ENCODE data around the gene KCNK17.

KCNK17 gene

GRCh38 chr6:39348740-39349139 is 34.5 kb upstream of the KCNK17 start:
- peaks cover 7% of the 10 kb centered on the region; the same call in 1 of the 2 replicates for H3K9me3 ChIP-seq

GRCh38 chr6:39347906-39348585 is 33.8 kb upstream of the KCNK17 start:
- H3K9ac ChIP-seq = no peak overlapping the region
- no peaks in the 10 kb centered on the region for H3K36me3 ChIP-seq
- H3K4me3 ChIP-seq = no peak overlapping the region
- TF ChIP-seq Cebpa-rat (IDR thresholded peaks at IDR 0.05) = no peak
- H3K27me3 ChIP-seq = no peaks in the 10 kb centered on the region
- 0 out of 2 replicates have a peak overlapping the region, but pooled peaks have one; percentile 31 for H3K27ac ChIP-seq
- H3K4me1 ChIP-seq = peaks cover 79% of the 10 kb centered on the region
- H3K9me3 ChIP-seq = peaks cover 9% of the 10 kb centered on the region; the same call in 1 of the 2 replicates
- H4K20me1 ChIP-seq = no peaks in the 10 kb centered on the region
- H3K4me2 ChIP-seq = peak overlapping the region; percentile 68

More at GRCh38 chr6:39348740-39349139, 34.5 kb upstream of the KCNK17 start:
- Histone ChIP-seq H3K27me3 (no peaks in the 10 kb centered on the region), H3K4me1 (peaks cover 72% of the 10 kb centered on the region), H3K9ac (no peak overlapping the region), H3K4me2 (no peak overlapping the region), H3K4me3 (no peak overlapping the region), H3K36me3 (no peaks in the 10 kb centered on the region), H3K27ac (no peak overlapping the region), H4K20me1 (no peaks in the 10 kb centered on the region)
- TF ChIP-seq Cebpa-rat (IDR thresholded peaks at IDR 0.05) = no peak

GRCh38 chr6:39347206-39347605 is 33.0 kb upstream of the KCNK17 start:
- Histone ChIP-seq H3K27me3 (no peaks in the 10 kb centered on the region), H3K4me3 (no peak overlapping the region), H3K9ac (no peak overlapping the region), H3K9me3 (peaks cover 9% of the 10 kb centered on the region; the same call in 1 of the 2 replicates), H4K20me1 (no peaks in the 10 kb centered on the region), H3K4me1 (peaks cover 83% of the 10 kb centered on the region), H3K4me2 (peak overlapping the region; percentile 68), H3K27ac (peak overlapping the region; percentile 31; the same call in 1 of the 2 replicates), H3K36me3 (no peaks in the 10 kb centered on the region)
- TF ChIP-seq Cebpa-rat (IDR thresholded peaks at IDR 0.05) = no peak

GRCh38 chr6:39344821-39345280 is 30.6 kb upstream of the KCNK17 start:
- Histone ChIP-seq H3K27me3 (no peaks in the 10 kb centered on the region), H3K9ac (no peak overlapping the region)

GRCh38 chr6:39343396-39343870 is 29.2 kb upstream of the KCNK17 start:
- Histone ChIP-seq H4K20me1 (no peaks in the 10 kb centered on the region), H3K27ac (peak overlapping the region; percentile 96), H3K9ac (peak overlapping the region; percentile 81), H3K9me3 (peaks cover 9% of the 10 kb centered on the region; the same call in 1 of the 2 replicates), H3K4me3 (0 out of 2 replicates have a peak overlapping the region, but pooled peaks have one; percentile 5), H3K4me2 (peak overlapping the region; percentile 86), H3K36me3 (no peaks in the 10 kb centered on the region), H3K4me1 (peaks cover 97% of the 10 kb centered on the region), H3K27me3 (no peaks in the 10 kb centered on the region)
- no peak for TF ChIP-seq Cebpa-rat (IDR thresholded peaks at IDR 0.05)

More at GRCh38 chr6:39344821-39345280, 30.6 kb upstream of the KCNK17 start:
- Histone ChIP-seq H3K36me3 (no peaks in the 10 kb centered on the region), H4K20me1 (no peaks in the 10 kb centered on the region), H3K4me3 (no peak overlapping the region), H3K9me3 (peaks cover 9% of the 10 kb centered on the region; the same call in 1 of the 2 replicates), H3K4me2 (no peak overlapping the region), H3K4me1 (peaks cover 83% of the 10 kb centered on the region), H3K27ac (0 out of 2 replicates have a peak overlapping the region, but pooled peaks have one; percentile 96)
- no peak for TF ChIP-seq Cebpa-rat (IDR thresholded peaks at IDR 0.05)

GRCh38 chr6:39342692-39343395 is 28.6 kb upstream of the KCNK17 start:
- 0 out of 2 replicates have a peak overlapping the region, but pooled peaks have one; percentile 5 for H3K4me3 ChIP-seq
- H3K4me2 ChIP-seq = peak overlapping the region; percentile 86
- no peaks in the 10 kb centered on the region for H3K27me3 ChIP-seq
- H3K4me1 ChIP-seq = peaks cover 97% of the 10 kb centered on the region
- H3K27ac ChIP-seq = peak overlapping the region; percentile 96
- H4K20me1 ChIP-seq = no peaks in the 10 kb centered on the region
- peak overlapping the region; percentile 81 for H3K9ac ChIP-seq
- H3K9me3 ChIP-seq = peaks cover 9% of the 10 kb centered on the region; the same call in 1 of the 2 replicates
- TF ChIP-seq Cebpa-rat (IDR thresholded peaks at IDR 0.05) = no peak
- H3K36me3 ChIP-seq = no peaks in the 10 kb centered on the region

GRCh38 chr6:39341937-39342336 is 27.7 kb upstream of the KCNK17 start:
- Histone ChIP-seq H3K36me3 (no peaks in the 10 kb centered on the region), H3K27ac (peak overlapping the region; percentile 96)
- TF ChIP-seq Cebpa-rat (IDR thresholded peaks at IDR 0.05) = no peak

GRCh38 chr6:39341352-39341751 is 27.1 kb upstream of the KCNK17 start:
- no peak for TF ChIP-seq Cebpa-rat (IDR thresholded peaks at IDR 0.05)
- Histone ChIP-seq H3K27ac (no peak overlapping the region), H4K20me1 (no peaks in the 10 kb centered on the region), H3K4me2 (peak overlapping the region; percentile 86), H3K36me3 (no peaks in the 10 kb centered on the region), H3K9me3 (peaks cover 9% of the 10 kb centered on the region; the same call in 1 of the 2 replicates), H3K27me3 (no peaks in the 10 kb centered on the region), H3K4me1 (peaks cover 95% of the 10 kb centered on the region), H3K9ac (no peak overlapping the region; the same call in 1 of the 2 replicates), H3K4me3 (no peak overlapping the region)

More at GRCh38 chr6:39341937-39342336, 27.7 kb upstream of the KCNK17 start:
- Histone ChIP-seq H3K9me3 (peaks cover 9% of the 10 kb centered on the region; the same call in 1 of the 2 replicates), H3K9ac (peak overlapping the region; percentile 81; the same call in 1 of the 2 replicates), H4K20me1 (no peaks in the 10 kb centered on the region), H3K27me3 (no peaks in the 10 kb centered on the region), H3K4me3 (no peak overlapping the region), H3K4me2 (peak overlapping the region; percentile 86), H3K4me1 (peaks cover 96% of the 10 kb centered on the region)

- H3K36me3 ChIP-seq = no peaks in the 10 kb centered on the region
- H3K9ac ChIP-seq = peak overlapping the region; percentile 35
- TF ChIP-seq Cebpa-rat (IDR thresholded peaks at IDR 0.05) = no peak
- H3K4me3 ChIP-seq = peak overlapping the region; percentile 11
- H3K27me3 ChIP-seq = no peaks in the 10 kb centered on the region
- peak overlapping the region; percentile 67 for H3K27ac ChIP-seq
- peaks cover 9% of the 10 kb centered on the region; the same call in 1 of the 2 replicates for H3K9me3 ChIP-seq
- H3K4me2 ChIP-seq = peak overlapping the region; percentile 86
- peaks cover 97% of the 10 kb centered on the region for H3K4me1 ChIP-seq
- H4K20me1 ChIP-seq = no peaks in the 10 kb centered on the region
These were observed 25.8 kb upstream of the KCNK17 start for GRCh38 chr6:39339868-39340550.
